Panc1 (cell line): Measurements from ENCODE around the gene REN. TPM values are rescaled to one million over a fixed set of nuclear protein-coding genes. Genes with fewer than 3 reads are reported as not detected.

Experiments
- ATAC-seq: fragments of 200-7000 bp; cut with Tn5 transposase; 2 replicates; pipeline ENCODE4 v1.9.1; 2020; ENCODE audit warnings: mild to moderate bottlenecking, moderate library complexity
- BruUV-seq: library from RNA; stranded (reverse); fragments of 400-500 nt; replicated peaks from 2 replicates; lab custom pipeline; 2021; lab: Mats Ljungman, UMichigan
- CTCF ChIA-PET: fragments of 300-600 bp; sonication (Branson Sonifier 250); formaldehyde crosslinking; loops from one replicate; lab custom pipeline; 2022; ENCODE audit warnings: antibody characterized with exemption; lab: Charles Lee
- POLR2A ChIA-PET: fragments of 300-600 bp; sonication (Branson Sonifier 250); formaldehyde crosslinking; loops from one replicate; lab custom pipeline; 2022; ENCODE audit warnings: antibody characterized with exemption; lab: Charles Lee
- DNase-seq: peaks from one replicate; pipeline ENCODE4 v3.0.0-alpha.2; 2010; ENCODE audit warnings: low read depth, low spot score
- H3K27ac ChIP-seq: 2 replicates; pipeline ENCODE4 v1.5.1; 2011; ENCODE audit warnings: mild to moderate bottlenecking, low read length, inconsistent platforms
- H3K27me3 ChIP-seq: fragments of 200-500 bp; sonication (Bioruptor generic); 2 replicates; pipeline ENCODE4 v1.6.0; 2014; ENCODE audit warnings: low read length, inconsistent platforms; ENCODE audit not compliant: control insufficient read depth, insufficient read depth
- H3K36me3 ChIP-seq: fragments of 200-500 bp; sonication (Bioruptor generic); 2 replicates; pipeline ENCODE4 v1.5.1; 2014; ENCODE audit warnings: inconsistent platforms, mild to moderate bottlenecking, low read length, moderate library complexity; ENCODE audit not compliant: control insufficient read depth, insufficient read depth
- H3K4me1 ChIP-seq: 2 replicates; pipeline ENCODE4 v1.5.1; 2011; ENCODE audit warnings: inconsistent platforms, mild to moderate bottlenecking, low read length, moderate library complexity; ENCODE audit not compliant: control insufficient read depth, insufficient read depth
- H3K4me3 ChIP-seq, 2 experiments: 2 replicates each; pipeline ENCODE4 v1.5.1; 2011 to 2012; ENCODE audit warnings: low read depth in 2 of 2, low read length in 2 of 2, mild to moderate bottlenecking in 2 of 2, inconsistent platforms in 1 of 2, moderate library complexity in 1 of 2
- H3K9me3 ChIP-seq: fragments of 200-500 bp; sonication (Bioruptor generic); 2 replicates; pipeline ENCODE4 v1.5.1; 2014; ENCODE audit warnings: low read depth, mild to moderate bottlenecking, inconsistent platforms, low read length, moderate library complexity; ENCODE audit not compliant: control insufficient read depth, insufficient read depth
- POLR2AphosphoS5 ChIP-seq: IDR thresholded peaks from 2 replicates; pipeline ENCODE4 v1.6.1; 2012; ENCODE audit warnings: mild to moderate bottlenecking, low read depth, low read length, moderate library complexity
- SIN3A ChIP-seq: IDR thresholded peaks from 2 replicates; pipeline ENCODE4 v1.6.1; 2012; ENCODE audit warnings: low read depth, mild to moderate bottlenecking, low read length, moderate library complexity, borderline replicate concordance; ENCODE audit not compliant: insufficient read depth
- TCF7L2 ChIP-seq: IDR thresholded peaks from 2 replicates; pipeline ENCODE4 v1.6.1; 2011; ENCODE audit warnings: mild to moderate bottlenecking, low read depth, low read length, inconsistent platforms
- in situ Hi-C: cut with HindIII; loops from 2 replicates; pipeline ENCODE4 v1.10.0; 2016; ENCODE audit warnings: low sequenced_read_pairs, low pct_unique_long_range_greater_than_20kb
- intact Hi-C: fragments of 100-400 bp; cut with micrococcal nuclease; formaldehyde crosslinking; loops from one replicate; pipeline ENCODE4 v1.10.0; 2022; ENCODE audit not compliant: unreplicated experiment
- total RNA-seq: library from RNA; stranded (reverse); gene quantifications from one replicate; pipeline ENCODE4 v1.2.1, GENCODE V29; 2021; ENCODE audit not compliant: unreplicated experiment
- TF ChIP-seq, protein P1 (sequence below): fragments of 450-650 bp; IDR thresholded peaks from 2 replicates; pipeline ENCODE4 v1.5.1; 2017; ENCODE audit warnings: mild to moderate bottlenecking
- TF ChIP-seq, protein P2 (sequence below), 2 experiments: IDR thresholded peaks; 2 replicates each; pipeline ENCODE4 v1.6.1; 2011 to 2012; ENCODE audit warnings: low read depth in 2 of 2, control low read depth in 1 of 2, low read length in 1 of 2, mild to moderate bottlenecking in 1 of 2, moderate library complexity in 1 of 2; ENCODE audit not compliant: insufficient read depth in 1 of 2

REN gene
- total RNA-seq, 1 experiment from 2014 or later: not detected

- no peak overlapping the region for H3K4me3 ChIP-seq
- H3K36me3 ChIP-seq: no peaks in the 10 kb centered on the region
- H3K4me1 ChIP-seq: peaks cover 17% of the 10 kb centered on the region
- intact Hi-C loops: no loop called here
- no peaks in the 10 kb centered on the region for H3K27me3 ChIP-seq
- H3K27ac ChIP-seq: no peak overlapping the region
- BruUV-seq: no TSS peak
- in situ Hi-C loops: loop anchor here (25.0 kb wide), 1 partner anchor 272 kb away; the partner anchor contains the start of gene SNRPE
- ChIA-PET POLR2A (no interaction called here), CTCF (no interaction called here)
- TF ChIP-seq, protein P1, sequence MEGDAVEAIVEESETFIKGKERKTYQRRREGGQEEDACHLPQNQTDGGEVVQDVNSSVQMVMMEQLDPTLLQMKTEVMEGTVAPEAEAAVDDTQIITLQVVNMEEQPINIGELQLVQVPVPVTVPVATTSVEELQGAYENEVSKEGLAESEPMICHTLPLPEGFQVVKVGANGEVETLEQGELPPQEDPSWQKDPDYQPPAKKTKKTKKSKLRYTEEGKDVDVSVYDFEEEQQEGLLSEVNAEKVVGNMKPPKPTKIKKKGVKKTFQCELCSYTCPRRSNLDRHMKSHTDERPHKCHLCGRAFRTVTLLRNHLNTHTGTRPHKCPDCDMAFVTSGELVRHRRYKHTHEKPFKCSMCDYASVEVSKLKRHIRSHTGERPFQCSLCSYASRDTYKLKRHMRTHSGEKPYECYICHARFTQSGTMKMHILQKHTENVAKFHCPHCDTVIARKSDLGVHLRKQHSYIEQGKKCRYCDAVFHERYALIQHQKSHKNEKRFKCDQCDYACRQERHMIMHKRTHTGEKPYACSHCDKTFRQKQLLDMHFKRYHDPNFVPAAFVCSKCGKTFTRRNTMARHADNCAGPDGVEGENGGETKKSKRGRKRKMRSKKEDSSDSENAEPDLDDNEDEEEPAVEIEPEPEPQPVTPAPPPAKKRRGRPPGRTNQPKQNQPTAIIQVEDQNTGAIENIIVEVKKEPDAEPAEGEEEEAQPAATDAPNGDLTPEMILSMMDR: no peak
- TF ChIP-seq SIN3A (no peak), POLR2AphosphoS5 (no peak), TCF7L2 (no peak)
- TF ChIP-seq, protein P2, sequence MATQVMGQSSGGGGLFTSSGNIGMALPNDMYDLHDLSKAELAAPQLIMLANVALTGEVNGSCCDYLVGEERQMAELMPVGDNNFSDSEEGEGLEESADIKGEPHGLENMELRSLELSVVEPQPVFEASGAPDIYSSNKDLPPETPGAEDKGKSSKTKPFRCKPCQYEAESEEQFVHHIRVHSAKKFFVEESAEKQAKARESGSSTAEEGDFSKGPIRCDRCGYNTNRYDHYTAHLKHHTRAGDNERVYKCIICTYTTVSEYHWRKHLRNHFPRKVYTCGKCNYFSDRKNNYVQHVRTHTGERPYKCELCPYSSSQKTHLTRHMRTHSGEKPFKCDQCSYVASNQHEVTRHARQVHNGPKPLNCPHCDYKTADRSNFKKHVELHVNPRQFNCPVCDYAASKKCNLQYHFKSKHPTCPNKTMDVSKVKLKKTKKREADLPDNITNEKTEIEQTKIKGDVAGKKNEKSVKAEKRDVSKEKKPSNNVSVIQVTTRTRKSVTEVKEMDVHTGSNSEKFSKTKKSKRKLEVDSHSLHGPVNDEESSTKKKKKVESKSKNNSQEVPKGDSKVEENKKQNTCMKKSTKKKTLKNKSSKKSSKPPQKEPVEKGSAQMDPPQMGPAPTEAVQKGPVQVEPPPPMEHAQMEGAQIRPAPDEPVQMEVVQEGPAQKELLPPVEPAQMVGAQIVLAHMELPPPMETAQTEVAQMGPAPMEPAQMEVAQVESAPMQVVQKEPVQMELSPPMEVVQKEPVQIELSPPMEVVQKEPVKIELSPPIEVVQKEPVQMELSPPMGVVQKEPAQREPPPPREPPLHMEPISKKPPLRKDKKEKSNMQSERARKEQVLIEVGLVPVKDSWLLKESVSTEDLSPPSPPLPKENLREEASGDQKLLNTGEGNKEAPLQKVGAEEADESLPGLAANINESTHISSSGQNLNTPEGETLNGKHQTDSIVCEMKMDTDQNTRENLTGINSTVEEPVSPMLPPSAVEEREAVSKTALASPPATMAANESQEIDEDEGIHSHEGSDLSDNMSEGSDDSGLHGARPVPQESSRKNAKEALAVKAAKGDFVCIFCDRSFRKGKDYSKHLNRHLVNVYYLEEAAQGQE (IDR thresholded peaks at IDR 0.05; ENCODE audit: insufficient read depth in 1 of 2, low read depth in 2 of 2, low read length in 1 of 2): no peak
- DNase-seq (no peak), ATAC-seq (no peak)
- no peaks in the 10 kb centered on the region for H3K9me3 ChIP-seq
Observed at GRCh38 chr1:204134103-204134502, 32.0 kb downstream of the REN start.

DNA sequence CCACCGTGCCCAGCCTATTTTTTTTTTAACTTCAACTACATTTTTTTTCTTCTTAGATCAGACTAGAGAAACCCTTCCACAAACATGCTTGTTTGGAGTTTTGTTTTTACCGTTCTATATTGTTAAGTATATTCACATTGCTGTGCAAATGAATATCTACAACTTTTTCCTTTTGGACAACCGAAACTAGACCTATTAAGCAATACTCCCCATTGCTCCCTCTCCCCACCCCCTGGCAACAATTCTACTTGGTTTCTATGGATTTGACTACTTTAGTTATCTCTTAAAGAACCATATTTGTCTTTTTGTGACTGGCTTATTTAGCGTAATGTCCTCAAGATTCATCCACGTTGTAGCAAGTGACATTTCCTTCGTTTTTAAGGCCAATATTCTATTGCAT lies 33.4 kb downstream of the REN start:
- intact Hi-C loops (no loop called here), in situ Hi-C loops (loop anchor here (25.0 kb wide), 1 partner anchor 270 kb away; the partner anchor contains the start of gene SNRPE)
- POLR2A ChIA-PET: interaction anchor here (0.8 kb wide), 1 partner anchor 264 kb away, joined by 3 read pairs; no protein-coding TSS in a partner anchor
- no peaks in the 10 kb centered on the region for H3K27me3 ChIP-seq
- no peak overlapping the region for H3K27ac ChIP-seq
- TF ChIP-seq, protein P1: no peak
- TF ChIP-seq TCF7L2: no peak
- no peak for TF ChIP-seq SIN3A
- TF ChIP-seq, protein P2 (IDR thresholded peaks at IDR 0.05; ENCODE audit: insufficient read depth in 1 of 2, low read depth in 2 of 2, low read length in 1 of 2): no peak
- TF ChIP-seq POLR2AphosphoS5: no peak
- H3K4me1 ChIP-seq: peaks cover 24% of the 10 kb centered on the region
- H3K9me3 ChIP-seq: no peaks in the 10 kb centered on the region
- ATAC-seq (no peak), DNase-seq (no peak)
- no peaks in the 10 kb centered on the region for H3K36me3 ChIP-seq
- no peak overlapping the region for H3K4me3 ChIP-seq
- CTCF ChIA-PET: interaction anchor here (0.7 kb wide), 2 partner anchors 29 to 274 kb away, joined by 3 to 4 read pairs; no protein-coding TSS in a partner anchor
- no TSS peak for BruUV-seq
